Smooth muscle cell (in vitro differentiated cells): ENCODE measurements around the gene TGFBR2. TPM values are rescaled to one million over a fixed set of nuclear protein-coding genes. Genes with fewer than 3 reads are reported as not detected.

Experiments used
- DNase-seq: peaks from one replicate; lab custom pipeline; 2025; ENCODE audit not compliant: unreplicated experiment; lab: John Stamatoyannopoulos, UW
- H2AFZ ChIP-seq: fragments of 200-600 bp; sonication (generic); 2 replicates; pipeline ENCODE4 v1.6.0; 2016; ENCODE audit warnings: antibody characterized with exemption, low read depth, mild to moderate bottlenecking
- H3F3A ChIP-seq: fragments of 200-600 bp; sonication (generic); 2 replicates; pipeline ENCODE4 v1.6.0; 2017; ENCODE audit warnings: antibody characterized with exemption, low read depth
- H3K27ac ChIP-seq: fragments of 200-600 bp; sonication (generic); 2 replicates; pipeline ENCODE4 v1.5.1; 2016; ENCODE audit warnings: low read depth, mild to moderate bottlenecking
- H3K27me3 ChIP-seq: fragments of 200-600 bp; sonication (generic); 2 replicates; pipeline ENCODE4 v1.6.1; 2016; ENCODE audit warnings: low read depth, mild to moderate bottlenecking
- H3K36me3 ChIP-seq: fragments of 200-600 bp; sonication (generic); 2 replicates; pipeline ENCODE4 v1.5.1; 2016; ENCODE audit warnings: low read depth
- H3K4me1 ChIP-seq: fragments of 200-600 bp; sonication (generic); 2 replicates; pipeline ENCODE4 v1.5.1; 2016; ENCODE audit warnings: low read depth
- H3K4me2 ChIP-seq: fragments of 200-600 bp; sonication (generic); 2 replicates; pipeline ENCODE4 v1.6.0; 2016; ENCODE audit warnings: mild to moderate bottlenecking
- H3K4me3 ChIP-seq: fragments of 200-600 bp; sonication (generic); 2 replicates; pipeline ENCODE4 v1.5.1; 2016; ENCODE audit warnings: mild to moderate bottlenecking
- H3K79me2 ChIP-seq: fragments of 200-600 bp; sonication (generic); 2 replicates; pipeline ENCODE4 v1.6.0; 2016; ENCODE audit warnings: low read depth, mild to moderate bottlenecking
- H3K9ac ChIP-seq: fragments of 200-600 bp; sonication (generic); 2 replicates; pipeline ENCODE4 v1.6.0; 2016; ENCODE audit warnings: low read depth
- H3K9me3 ChIP-seq: fragments of 200-600 bp; sonication (generic); replicated peaks from 2 replicates; pipeline ENCODE4 v1.5.1; 2016; ENCODE audit warnings: low read depth
- H4K20me1 ChIP-seq: fragments of 200-600 bp; sonication (generic); 2 replicates; pipeline ENCODE4 v1.6.0; 2016; ENCODE audit warnings: low read depth
- WGBS: methylation state at CpG from one replicate; pipeline ENCODE4 v1.1.7; 2016; ENCODE audit warnings: low lambda C conversion rate; 5-methylcytosine and 5-hydroxymethylcytosine counted together
- polyA plus RNA-seq: library from polyadenylated mRNA; unstranded; fragments of >200 nt; fragmentation: Nextera tagmentation; extraction: Ambion mirVana; gene quantifications from 2 replicates; pipeline ENCODE4 v1.2.1, GENCODE V29; 2016
- total RNA-seq: library from RNA; depleted of rRNA; stranded (reverse); fragments of >200 nt; gene quantifications from 2 replicates; pipeline ENCODE4 v1.2.3, GENCODE V29; 2014
- TF ChIP-seq, protein P1 (sequence below): fragments of 200-600 bp; sonication (generic); IDR thresholded peaks from 2 replicates; pipeline ENCODE4 v1.5.1; 2017; ENCODE audit warnings: borderline replicate concordance, mild to moderate bottlenecking, antibody characterized with exemption; ENCODE audit not compliant: insufficient read depth, poor library complexity, severe bottlenecking

Gene TGFBR2
- total and polyA plus RNA-seq, 2 experiments from 2014 or later = 39.6 to 53.7 TPM

GRCh38 chr3:30699927-30700326 is 93.5 kb downstream of the TGFBR2 start:
- Histone ChIP-seq H3K79me2 (no peaks in the 10 kb centered on the region), H3K4me1 (no peaks in the 10 kb centered on the region), H3K9ac (no peak overlapping the region), H3K27me3 (no peaks in the 10 kb centered on the region), H3K4me3 (no peak overlapping the region), H3K36me3 (no peaks in the 10 kb centered on the region), H3K9me3 (no peaks in the 10 kb centered on the region), H3K4me2 (no peak overlapping the region), H2AFZ (no peak overlapping the region), H3F3A (no peaks in the 10 kb centered on the region), H3K27ac (no peak overlapping the region), H4K20me1 (no peaks in the 10 kb centered on the region)
- TF ChIP-seq, protein P1, sequence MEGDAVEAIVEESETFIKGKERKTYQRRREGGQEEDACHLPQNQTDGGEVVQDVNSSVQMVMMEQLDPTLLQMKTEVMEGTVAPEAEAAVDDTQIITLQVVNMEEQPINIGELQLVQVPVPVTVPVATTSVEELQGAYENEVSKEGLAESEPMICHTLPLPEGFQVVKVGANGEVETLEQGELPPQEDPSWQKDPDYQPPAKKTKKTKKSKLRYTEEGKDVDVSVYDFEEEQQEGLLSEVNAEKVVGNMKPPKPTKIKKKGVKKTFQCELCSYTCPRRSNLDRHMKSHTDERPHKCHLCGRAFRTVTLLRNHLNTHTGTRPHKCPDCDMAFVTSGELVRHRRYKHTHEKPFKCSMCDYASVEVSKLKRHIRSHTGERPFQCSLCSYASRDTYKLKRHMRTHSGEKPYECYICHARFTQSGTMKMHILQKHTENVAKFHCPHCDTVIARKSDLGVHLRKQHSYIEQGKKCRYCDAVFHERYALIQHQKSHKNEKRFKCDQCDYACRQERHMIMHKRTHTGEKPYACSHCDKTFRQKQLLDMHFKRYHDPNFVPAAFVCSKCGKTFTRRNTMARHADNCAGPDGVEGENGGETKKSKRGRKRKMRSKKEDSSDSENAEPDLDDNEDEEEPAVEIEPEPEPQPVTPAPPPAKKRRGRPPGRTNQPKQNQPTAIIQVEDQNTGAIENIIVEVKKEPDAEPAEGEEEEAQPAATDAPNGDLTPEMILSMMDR = no peak
- 100% methylated on average over 4 of the region's 4 CpGs for WGBS
- DNase-seq = no peak

GRCh38 chr3:30700702-30701321 is 94.4 kb downstream of the TGFBR2 start:
- Histone ChIP-seq H3K4me1 (no peaks in the 10 kb centered on the region), H4K20me1 (no peaks in the 10 kb centered on the region), H3K9ac (no peak overlapping the region), H3K4me3 (no peak overlapping the region), H3K4me2 (no peak overlapping the region), H3K36me3 (no peaks in the 10 kb centered on the region), H3K27ac (no peak overlapping the region), H3F3A (no peaks in the 10 kb centered on the region), H3K9me3 (no peaks in the 10 kb centered on the region), H2AFZ (no peak overlapping the region), H3K27me3 (no peaks in the 10 kb centered on the region), H3K79me2 (no peaks in the 10 kb centered on the region)
- TF ChIP-seq, protein P1 = no peak
- no peak for DNase-seq
- whole genome bisulfite sequencing = 92% methylated on average over 3 of the region's 3 CpGs

DNA sequence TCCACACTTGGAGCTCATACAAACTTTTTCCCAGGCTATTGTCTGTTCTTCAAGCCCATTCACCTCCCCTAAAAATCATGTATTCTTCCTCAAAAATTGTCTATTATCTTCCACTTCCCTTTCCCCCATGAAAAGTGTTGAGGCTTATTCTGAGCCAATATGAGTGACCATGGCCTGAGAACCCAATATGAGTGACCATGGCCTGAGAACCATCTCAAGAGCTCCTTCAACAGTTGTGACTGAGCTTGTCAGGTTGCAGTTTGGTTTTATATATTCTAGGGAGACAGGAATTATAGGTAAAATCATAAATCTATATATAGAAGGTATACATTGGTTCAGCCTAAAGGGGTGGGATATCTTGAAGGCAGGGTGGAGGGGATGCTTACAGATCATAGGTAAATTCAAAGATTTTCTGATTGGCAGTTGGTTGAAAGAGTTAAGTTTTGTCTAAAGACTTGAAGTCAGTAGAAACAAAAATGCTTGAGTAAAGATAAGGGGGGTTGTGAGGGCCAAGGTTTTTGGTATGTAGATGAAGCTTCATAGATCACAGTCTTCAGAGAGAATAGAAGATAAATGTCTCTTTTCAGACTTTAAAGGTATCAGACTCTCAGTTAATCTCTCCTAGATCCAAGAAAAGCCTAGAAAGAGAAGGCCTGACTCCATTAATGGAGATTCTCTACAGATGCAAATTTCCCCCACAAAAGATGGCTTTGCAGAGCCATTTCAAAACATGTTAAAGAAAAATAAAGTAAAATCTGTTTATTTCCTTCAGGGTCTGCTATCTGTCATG is 95.8 kb downstream of the TGFBR2 start:
- Histone ChIP-seq H3K4me2 (no peak overlapping the region), H3K4me1 (no peaks in the 10 kb centered on the region), H3K27ac (no peak overlapping the region), H3K4me3 (no peak overlapping the region), H4K20me1 (no peaks in the 10 kb centered on the region), H3K9ac (no peak overlapping the region), H2AFZ (no peak overlapping the region), H3F3A (no peaks in the 10 kb centered on the region), H3K36me3 (no peaks in the 10 kb centered on the region), H3K27me3 (no peaks in the 10 kb centered on the region), H3K79me2 (no peaks in the 10 kb centered on the region), H3K9me3 (no peaks in the 10 kb centered on the region)
- TF ChIP-seq, protein P1 = no peak
- no peak for DNase-seq
